Cardiac fibroblast (primary cell): ENCODE data around the gene RPL38.
A peak's percentile ranks its signal among the peaks of the same experiment; 100 is the strongest.

Experiments
- DNase-seq, 2 donors: peaks; one replicate each; pipeline versions ENCODE4 v3.0.0 to v3.0.0-alpha.2; 2010; ENCODE audit warnings: low read depth in 2 of 2
- H3K4me3 ChIP-seq, 2 donors: replicated peaks in 1 of 2; 1 replicate in 1 of 2; 2 replicates in 1 of 2; pipeline ENCODE4 v1.5.1; 2011; ENCODE audit warnings: low read depth in 2 of 2, low read length in 2 of 2, mild to moderate bottlenecking in 2 of 2, moderate library complexity in 1 of 2
- CTCF ChIP-seq: IDR thresholded peaks from one replicate; pipeline ENCODE4 v1.5.1; 2011; ENCODE audit warnings: low read depth, mild to moderate bottlenecking, low read length, inconsistent platforms

RPL38 gene

DNA sequence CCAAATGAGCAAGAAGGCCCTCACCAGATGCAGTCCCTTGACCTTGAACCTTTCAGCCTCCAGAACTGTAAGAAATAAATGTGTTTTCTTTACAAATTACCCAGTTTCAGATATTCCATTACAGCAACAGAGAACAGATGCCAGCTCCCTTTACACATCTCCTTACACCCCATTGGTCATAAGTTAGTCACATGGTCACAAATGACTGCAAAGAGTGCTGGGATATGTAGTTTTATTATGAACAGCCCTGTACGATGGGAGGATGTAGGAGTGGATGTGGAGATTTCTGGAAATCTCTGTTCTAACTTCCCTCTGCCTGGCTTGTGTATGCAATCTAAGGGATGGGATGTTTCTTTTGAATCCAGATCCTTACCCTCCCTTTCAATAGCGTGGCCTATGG lies 13.3 kb upstream of the RPL38 start:
- TF ChIP-seq CTCF, result no peak
- no peak overlapping the region for H3K4me3 ChIP-seq
- DNase-seq, result peak; percentile 69 to 73

GRCh38 chr17:74190807-74191406 lies 12.6 kb upstream of the RPL38 start:
- no peak for TF ChIP-seq CTCF
- peak in 1 of 2 donors; percentile 31 for DNase-seq
- no peak overlapping the region for H3K4me3 ChIP-seq

DNA sequence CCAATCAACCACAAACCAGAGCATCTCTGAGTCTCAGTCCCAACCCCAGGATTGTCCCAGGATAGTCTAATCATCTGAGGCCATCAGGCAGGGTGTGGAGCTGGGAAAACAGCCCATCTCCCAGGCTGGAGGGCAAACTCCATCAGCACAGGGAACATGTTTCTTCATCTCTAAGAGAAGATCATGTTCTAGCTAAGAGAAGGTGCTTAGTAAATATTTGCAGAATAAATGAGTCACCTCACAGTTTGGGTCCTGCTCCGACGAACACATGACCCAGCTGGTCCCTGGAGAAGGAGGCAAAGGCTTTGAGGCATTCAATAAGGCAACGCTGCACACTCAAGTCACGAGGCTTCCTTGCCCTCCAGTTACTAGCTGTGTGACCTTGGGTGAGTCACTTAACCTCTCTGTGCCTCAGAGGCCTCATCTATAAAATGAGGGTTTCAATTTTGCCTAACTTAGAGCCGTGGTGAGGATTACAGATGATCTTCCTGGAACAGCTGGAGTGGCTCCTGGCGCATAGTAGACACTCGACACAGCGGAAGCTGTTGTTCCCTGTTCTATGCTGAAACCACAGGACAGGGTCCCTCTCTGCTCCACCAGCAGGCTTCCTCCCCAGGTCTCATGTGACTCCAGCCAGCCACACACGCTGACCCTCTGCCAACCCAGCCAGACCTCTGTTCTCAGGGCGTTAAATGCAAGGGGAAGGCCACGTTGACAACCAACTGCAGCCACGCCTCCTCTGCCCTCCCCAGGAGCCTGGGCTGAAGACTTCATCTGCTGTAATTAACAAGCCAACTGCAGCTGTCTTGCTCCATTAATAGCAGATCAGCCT lies 10.3 kb upstream of the RPL38 start:
- peak in 1 of 2 donors; percentile 65 for DNase-seq
- TF ChIP-seq CTCF, result no peak
- H3K4me3 ChIP-seq, result no peak overlapping the region

DNA sequence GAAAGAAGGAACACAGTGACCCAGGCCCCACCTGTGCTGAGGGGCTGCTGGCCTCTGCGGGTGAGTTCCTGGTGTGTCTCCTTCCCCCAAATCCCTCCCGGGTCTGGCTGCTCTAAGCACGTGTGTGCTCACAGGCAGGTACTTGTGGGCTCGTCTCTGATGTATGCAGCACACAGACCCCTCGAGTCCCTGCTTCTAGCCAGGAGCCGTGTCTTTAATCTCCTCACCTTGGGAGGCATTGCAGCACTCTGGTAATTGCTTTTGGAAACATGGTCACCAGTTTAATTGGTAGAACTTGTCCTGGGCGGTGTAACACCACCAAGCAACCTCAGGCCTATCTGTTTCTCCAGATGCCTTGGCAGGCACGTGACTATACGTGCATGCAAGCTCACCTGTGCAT lies 8.8 kb upstream of the RPL38 start:
- no peak for TF ChIP-seq CTCF
- no peak for DNase-seq
- no peak overlapping the region for H3K4me3 ChIP-seq

DNA sequence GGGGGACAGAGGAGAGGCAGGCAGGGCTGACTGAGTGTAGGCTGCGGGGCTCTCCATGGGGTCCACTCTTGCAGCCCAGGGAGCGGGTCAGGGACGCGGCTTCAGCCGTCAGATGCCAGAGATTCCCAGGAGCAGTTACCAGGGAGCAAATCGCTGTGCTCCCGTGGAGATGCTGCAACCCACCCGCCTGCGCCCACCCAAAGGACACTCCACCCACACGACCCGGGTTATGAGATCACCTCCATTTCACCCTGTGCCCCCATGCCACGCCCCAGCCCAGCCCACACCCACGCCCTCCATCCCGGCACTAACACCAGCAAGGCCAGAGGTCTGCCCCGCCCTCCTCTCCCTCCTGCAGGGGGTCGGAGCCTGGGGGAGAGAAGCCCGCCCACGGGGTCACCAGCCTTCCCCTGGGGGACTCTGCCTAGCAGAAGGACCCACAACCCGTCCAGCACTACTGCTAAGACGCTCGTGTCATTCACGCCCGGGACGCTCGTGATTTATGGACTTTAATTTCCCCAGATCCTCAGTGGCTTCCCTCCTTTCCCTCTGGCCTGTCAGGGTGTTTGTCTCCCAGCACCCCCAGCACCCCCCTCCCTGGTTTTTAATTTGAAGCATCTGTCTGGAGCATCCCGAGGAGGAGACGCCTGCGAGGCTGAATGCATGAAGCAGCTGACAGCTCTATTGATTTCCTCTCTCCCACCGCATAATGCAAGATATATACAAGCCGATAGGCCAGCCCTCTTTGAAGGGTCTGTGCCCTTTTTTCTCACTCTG lies 6.7 kb upstream of the RPL38 start:
- DNase-seq, result no peak
- TF ChIP-seq CTCF, result no peak
- H3K4me3 ChIP-seq, result no peak overlapping the region

- H3K4me3 ChIP-seq, result no peak overlapping the region
- TF ChIP-seq CTCF, result no peak
- no peak for DNase-seq
These were observed 5.7 kb upstream of the RPL38 start for GRCh38 chr17:74197801-74198200.
